Measurements from ENCODE around the gene KRTAP29-1. TPM values are rescaled to one million over a fixed set of nuclear protein-coding genes. Genes with fewer than 3 reads are reported as not detected.

Gene KRTAP29-1
- polyA plus RNA-seq, 4 donors: not detected

DNA sequence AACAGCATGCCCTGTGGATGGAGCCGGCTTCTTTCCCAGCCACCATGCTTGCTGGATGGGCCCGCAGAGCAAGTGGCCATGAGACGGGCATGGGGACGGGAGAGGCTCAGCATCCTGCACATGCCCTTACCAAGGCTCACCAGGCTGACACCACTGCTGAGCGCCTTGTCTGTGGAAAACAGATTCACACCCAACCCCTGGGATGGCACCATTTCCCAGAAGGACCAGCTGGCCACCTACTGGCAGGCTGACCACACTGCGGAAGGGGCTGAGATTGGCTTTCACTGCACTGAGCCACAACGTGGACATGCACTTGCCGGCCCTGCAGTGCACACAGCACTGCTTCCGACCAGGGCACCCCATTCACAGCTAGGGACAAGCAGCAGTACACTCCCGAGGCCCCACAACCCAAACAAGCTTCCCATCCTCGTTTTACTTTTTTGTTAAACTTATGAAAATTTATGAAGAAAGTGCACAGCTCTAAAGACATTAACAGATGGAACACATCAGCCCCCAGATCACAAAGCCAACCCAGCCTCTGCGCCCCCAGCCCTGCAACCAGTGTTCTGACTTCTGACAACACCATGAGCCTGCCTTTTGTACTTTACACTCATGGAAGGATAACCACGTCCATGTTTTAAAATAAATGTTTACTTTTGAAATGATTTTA, 26.8 kb upstream of the KRTAP29-1 start:
- no peak for DNase-seq (ENCODE audit: low read depth in 4 of 4, low spot score in 3 of 4)

DNA sequence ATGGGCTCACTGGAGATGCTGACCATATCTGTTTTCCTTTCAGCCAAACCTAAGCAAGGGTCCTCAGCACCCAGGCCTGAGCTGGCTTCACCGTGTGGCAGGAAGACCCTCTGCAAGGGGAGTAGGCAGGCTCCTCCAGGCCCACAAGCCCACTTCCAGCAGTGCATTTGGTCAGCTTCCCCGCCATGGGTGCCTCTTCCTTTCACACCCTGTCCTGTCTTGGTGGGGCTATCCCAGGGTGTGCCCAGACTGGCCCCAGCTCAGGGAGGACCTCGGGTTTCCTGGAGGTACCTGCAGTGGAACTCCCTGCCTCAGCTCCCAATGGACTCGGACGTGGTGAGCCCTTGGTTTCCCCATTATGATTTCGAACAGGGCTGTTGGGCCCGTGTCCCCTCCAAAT, 25.6 kb upstream of the KRTAP29-1 start:
- DNase-seq (ENCODE audit: low read depth in 4 of 4, low spot score in 3 of 4): no peak

DNA sequence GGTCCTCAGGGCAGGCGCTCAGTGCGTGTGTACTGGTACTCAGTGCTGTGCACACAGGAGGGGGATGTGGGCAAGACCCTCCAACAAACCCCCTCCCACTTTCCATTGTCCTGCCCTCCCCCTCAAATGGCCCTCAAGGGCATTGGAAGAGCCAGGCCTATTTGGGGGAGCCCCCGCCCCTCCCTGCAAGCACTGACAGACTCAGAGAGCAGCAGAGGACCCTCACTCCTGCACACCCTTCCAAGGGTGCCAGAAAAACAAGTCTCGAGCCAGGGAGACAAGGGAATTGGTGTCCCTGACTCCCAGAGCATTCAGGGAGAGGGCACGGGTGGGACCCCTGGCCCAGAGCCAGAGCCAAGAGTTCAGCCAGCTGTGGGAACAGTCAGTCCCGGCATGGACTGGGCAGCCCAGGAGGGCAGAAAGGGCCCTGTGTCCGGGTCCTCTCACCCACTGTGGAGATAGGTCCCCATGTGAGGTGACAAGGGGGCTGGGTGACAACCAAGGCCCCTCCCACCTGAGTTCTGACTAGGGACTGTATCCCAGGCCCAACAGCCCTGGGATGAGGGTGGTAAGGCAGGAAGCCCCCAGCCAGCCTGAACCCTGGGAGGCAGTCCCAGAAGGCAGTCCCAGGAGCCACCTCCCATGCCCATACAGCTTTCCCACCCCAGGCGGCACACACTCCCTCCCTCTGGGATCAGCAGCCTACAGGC, 24.9 kb upstream of the KRTAP29-1 start:
- no peak for DNase-seq (ENCODE audit: low read depth in 4 of 4, low spot score in 3 of 4)

DNA sequence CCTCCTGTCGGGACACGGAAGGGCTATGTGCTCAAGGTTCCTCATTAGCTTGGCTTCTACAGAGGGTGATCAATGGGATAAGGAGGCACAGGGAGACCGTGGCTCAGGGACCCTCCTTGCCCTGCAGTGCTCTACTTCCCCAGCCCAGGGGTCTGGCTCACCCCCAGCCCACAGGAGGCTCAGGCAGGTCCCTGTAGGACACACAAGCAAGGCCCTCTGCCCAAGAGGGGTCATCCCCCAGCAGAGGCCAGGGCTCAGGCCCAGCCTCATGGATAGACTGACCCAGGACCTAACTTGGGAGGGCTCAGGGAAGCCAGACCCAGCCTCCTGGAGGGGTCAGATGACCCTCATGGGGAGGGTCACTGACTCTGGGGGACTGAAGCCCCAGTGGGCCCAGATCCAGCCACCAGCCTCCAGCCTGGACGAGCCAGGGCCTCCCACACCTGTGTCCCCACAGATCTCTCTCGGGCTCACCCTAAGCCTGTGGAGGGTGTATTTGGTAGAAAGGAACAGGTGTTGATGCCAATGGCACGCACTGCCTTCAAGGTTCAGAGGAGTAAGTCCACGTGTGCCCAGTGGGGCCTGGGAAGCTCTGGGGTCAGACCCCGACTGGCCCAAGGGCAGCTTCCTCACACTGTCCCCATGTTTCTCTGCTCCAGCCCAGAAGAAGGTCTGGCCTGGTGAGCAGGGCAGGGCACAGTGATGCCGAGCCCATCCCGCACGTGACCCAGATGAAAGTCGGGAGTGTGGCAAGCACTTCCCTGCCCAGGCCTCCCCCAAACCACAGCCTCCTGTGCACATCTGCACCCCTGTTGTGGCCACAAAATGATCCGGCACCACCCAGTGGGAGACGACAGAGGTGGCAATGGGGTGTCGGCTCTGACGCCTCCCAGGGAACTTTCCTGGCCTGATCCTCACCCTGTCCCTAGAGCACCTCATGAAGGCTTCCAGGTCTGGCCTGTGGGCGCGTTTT, 23.8 kb upstream of the KRTAP29-1 start:
- DNase-seq (ENCODE audit: low read depth in 4 of 4, low spot score in 3 of 4): no peak

DNA sequence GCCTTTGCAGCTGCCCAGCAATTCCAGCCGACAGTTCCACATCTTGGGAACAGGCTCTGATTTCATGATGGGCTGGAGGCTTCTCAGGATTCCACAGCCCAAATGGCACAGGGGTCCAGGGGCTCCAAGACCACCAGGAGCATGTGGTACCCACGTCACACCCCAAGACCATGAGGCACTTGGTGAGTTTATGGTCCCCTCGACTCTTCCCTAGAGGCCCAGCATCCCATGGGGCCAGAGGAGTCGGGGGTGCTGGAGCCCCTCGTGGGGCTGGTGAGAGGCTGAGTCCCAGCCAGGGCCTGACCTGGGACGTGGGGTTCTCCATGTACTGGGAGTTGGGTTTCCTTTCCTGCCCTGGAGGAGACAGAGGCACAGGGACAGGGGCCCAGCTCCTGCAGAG, 23.0 kb upstream of the KRTAP29-1 start:
- no peak for DNase-seq (ENCODE audit: low read depth in 4 of 4, low spot score in 3 of 4)

DNA sequence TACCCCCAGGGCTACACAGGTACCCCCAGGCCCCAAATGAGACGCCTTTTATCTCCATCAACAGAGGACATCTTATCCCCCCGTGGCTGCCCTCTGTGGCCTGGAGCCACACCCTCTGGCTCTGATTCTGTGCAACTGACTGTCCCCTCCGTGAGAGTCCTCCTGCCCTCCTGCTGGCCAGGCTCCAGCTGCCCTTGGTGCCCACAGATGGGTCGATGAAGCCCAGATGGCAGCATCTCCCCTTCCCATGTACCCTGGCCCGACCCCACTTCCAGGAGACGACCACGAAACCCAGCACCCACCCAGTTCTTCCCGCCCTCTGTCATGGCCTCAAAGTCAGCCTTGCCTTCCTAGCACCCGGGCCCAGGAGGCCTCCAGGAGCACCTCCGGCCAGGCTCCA, 22.5 kb upstream of the KRTAP29-1 start:
- no peak for DNase-seq (ENCODE audit: low read depth in 4 of 4, low spot score in 3 of 4)

DNA sequence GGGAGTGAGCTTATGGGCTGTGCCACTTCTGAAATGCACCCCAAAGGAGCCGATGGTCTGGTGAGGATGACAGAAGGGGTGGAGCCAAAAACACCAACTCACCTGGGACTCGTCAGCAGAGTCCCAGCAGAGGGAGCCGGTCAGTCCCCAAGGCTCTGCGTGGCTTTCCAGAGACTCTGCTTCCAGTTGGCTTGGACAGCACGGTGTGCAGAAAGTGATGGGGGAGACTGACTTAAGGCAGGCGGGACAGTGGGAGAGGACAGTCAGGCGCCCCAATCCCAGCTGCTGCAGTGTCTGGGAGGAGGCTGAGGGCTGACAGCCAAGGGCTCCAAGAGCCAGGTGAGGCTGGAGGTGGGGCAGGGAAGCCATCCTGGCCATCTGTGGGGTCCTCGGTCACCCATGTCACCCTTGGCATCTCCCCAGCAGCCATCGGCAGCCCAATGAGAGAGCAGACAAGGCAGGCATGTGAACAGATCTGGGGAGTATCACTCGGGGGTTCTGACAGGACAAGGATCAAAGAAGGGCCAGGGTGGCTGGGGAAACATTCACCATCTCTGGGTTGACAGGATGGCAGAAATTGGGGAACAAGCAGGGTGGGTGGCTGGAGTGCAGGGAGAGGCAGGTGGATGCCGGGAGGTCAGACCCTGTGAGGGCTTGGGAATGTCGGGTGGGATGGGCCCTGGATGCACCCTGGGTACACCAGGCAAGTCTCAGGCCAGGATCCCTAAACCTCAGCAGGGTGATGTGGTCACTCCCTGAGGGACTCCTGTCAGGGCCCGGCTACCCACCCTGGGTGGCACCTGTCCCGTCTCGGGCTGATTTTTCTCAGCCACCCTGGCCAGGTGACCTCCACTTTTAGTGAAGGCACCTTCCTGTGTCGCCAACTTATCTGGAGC, 21.8 kb upstream of the KRTAP29-1 start:
- DNase-seq (ENCODE audit: low read depth in 4 of 4, low spot score in 3 of 4): no peak

DNA sequence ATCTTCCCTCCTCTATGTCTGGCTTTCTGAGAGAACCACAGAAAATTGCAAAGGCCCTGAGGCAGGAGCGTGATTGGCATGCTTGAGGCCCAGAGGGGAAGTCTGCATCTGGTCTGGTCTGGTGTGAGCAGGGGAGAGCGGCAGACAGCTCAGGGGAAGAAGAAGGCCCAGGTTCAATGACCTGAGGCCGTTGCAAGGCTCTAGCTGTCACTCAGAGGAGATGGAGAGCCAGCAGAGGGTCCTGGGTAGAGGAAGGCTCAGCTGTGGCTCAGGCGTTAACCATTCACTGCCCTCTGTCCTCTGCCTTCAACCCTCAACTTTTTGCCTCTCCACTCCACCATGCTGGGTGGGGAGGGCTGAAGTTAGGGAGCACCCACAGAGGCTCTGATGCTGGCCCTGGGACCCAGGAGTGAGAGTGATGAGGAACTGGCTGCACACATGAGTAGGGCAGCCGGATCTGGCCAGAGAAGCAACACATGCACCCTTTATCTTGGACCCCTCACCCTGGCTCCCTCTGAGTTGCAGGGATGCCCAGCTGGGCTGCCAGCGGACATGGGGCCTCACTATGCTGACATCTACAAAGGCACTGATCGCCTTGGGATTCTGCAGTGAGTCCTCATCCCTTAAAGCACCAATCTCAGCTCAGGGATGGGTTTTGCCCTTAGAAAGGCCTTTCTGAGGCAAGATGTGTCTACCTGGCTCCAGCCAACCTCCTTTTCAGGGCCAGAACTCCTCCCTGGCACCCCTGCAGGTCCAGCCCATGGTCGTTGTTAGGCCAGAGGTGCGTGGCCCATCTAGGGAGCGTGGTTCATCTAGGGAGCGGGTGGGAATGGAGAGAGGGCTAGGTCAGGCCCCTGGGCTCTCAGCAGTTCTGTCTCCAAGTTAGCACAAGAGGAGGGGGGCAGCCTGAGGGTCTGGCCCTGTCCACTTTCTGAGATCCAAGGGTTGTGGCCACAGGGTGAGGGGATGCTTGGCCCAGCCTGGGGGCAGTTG, 20.5 kb upstream of the KRTAP29-1 start:
- no peak for DNase-seq (ENCODE audit: low read depth in 4 of 4, low spot score in 3 of 4)

DNA sequence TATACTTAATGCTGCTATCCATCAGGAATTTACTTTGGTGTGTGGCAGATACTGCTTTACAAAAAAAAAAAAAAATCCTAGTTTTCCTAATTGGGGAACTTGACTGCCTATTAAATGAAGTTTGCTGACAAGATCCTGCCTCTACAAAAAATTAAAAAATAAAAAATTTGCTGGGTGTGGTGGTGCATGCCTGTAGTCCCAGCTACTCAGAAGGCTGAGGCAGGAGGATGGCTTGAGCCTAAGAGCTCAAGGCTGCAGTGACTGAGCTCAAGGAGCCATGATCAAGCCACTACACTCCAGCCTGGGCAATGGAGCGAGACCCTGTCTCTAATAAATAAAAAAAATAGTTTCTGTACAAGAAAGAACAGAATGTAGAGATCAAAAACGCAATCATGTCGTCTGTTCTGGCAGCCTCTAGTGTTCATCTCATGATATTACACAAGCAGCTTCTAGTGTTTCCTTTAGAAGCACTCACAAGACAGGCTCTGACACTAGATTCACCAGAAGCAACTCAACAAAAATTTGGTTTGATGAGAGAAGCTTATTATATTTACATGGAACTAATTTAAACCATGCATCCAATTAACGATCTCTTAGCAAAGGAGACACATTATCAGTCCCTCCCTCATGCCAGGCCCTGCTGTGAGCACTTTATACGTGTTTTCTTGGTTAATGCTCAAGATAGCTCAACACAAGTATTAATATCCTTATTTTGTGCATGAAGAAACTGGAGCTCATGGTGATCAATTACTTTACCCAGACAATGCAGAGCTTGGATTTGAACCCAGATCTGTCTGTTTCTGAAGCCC, 19.6 kb upstream of the KRTAP29-1 start:
- no peak for DNase-seq (ENCODE audit: low read depth in 4 of 4, low spot score in 3 of 4)

DNA sequence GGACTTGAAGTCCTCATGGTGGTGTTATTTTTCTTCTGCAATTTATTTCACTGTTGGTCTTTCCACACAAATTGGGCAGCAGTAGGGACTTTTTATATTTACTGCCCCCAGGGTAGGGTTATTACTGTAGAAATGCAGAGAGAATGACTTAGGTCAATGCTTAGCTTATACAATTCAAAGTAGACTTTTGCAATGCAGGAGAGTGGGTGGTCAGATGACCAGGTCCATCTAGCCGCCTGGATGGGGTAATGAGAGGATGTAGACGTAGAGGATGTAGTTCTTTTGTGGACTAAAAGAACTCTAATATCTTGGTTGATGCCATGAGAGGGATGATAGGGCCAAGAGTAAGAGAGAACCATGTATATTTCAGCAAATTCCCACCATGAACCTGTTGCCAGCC, 15.6 kb upstream of the KRTAP29-1 start:
- no peak for DNase-seq (ENCODE audit: low read depth in 4 of 4, low spot score in 3 of 4)

DNA sequence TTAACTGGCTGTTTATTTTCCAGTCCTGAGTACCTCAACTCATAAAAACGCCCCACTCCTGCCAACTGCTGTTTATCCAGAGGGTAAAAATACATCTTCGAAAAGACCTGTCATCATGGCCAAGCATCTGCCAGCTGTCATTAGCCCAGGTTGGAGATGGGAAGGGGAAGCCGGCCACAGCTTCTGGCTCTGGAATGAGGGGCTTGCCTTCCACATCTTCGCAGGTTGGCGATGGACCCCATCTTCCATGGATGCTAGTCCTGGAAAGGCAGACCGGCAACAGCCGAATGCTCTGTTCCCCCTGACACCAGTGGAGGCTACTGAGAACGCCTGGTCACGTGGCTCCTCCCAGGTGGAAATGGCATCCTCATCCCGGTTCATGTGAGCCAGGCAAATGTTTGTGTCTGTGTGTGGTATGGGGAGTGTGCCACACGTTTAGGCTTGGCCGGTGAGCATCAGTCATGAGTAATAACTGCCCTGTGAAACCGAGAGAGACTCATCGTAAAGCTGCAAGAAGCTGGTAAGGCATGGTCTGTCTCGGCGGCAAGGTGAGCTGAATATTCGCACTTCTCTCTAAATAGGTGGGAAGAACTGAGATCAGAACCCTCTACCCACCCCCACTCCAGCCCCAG, 13.3 kb upstream of the KRTAP29-1 start:
- no peak for DNase-seq (ENCODE audit: low read depth in 4 of 4, low spot score in 3 of 4)

DNA sequence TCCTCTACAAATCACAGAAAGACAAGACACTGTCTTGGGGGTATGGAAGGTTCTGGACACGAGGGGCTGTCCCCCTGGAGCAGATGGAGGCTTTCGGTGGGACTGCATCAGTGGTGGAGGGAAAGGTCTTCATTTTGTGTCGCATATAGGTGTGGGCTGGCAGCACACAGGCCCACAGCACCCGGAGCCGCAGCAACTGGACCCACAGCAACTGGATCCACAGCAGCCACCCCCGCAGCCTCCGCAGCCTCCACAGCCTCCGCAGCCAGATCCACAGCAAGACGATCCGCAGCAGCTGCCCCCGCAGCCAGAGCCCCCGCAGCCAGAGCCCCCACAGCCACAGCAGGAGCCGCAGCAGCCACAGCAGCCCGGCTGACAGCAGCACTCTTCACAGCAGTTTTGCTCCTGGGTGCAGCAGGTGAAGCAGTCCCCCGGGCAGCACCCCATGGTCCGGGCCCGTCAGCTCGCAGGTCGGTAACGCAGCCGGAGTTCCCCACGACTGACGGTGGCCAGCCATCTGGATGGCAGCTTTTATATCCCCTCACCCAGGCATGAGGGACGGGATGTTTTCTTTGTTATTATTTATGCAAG, 12.6 kb upstream of the KRTAP29-1 start, which contains the start of gene KRTAP17-1:
KRTAP17-1 (minus strand) TSS at position 507 of the 591 bp plus-strand sequence; CDS start at position 447, 60 bp downstream.
- no peak for DNase-seq (ENCODE audit: low read depth in 4 of 4, low spot score in 3 of 4)

DNA sequence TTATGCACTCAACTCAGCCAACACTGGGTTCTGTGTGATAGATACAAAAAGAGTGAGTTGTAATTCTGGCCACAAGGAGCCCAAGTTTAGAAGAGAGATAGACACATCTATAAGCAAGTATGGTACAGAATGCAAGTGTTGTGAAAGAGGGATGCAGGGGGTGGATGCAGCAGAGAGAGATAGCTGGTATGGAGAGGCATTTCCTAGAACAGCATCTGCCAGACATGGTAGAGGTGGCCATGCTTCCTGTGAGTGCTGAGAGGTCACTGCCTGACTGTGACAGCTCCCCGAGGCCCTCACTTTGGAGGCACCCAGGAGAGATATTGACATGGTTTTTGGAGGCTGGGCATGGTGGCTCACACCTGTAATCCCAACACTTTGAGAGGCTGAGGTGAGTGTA, 8.5 kb upstream of the KRTAP29-1 start:
- DNase-seq (ENCODE audit: low read depth in 4 of 4, low spot score in 3 of 4): no peak

DNA sequence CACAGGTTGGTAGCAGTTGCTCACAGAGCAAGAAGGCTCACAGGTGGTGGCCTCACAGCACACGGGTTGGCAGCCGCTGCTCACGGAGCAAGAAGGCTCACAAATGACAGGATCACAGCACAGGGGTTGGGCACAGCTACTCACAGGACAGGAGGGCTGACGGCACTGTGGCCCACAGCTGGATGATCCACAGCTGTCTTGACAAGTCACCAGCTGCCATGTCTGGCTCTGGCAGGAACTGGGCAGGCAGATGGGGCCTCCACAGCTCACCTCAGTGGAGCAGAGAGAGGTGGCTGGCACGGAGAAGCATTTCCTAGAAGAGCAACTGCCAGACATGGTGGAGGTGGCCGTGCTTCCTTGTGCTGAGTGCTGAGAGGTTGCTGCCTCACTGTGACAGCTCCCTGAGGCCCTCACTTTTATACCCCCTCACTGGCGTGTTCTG, 6.3 kb upstream of the KRTAP29-1 start, which contains the start of gene KRTAP16-1:
KRTAP16-1 (minus strand) TSS at position 392 of the 442 bp plus-strand sequence; CDS start at position 336, 56 bp downstream.
- no peak for DNase-seq (ENCODE audit: low read depth in 4 of 4, low spot score in 3 of 4)

DNA sequence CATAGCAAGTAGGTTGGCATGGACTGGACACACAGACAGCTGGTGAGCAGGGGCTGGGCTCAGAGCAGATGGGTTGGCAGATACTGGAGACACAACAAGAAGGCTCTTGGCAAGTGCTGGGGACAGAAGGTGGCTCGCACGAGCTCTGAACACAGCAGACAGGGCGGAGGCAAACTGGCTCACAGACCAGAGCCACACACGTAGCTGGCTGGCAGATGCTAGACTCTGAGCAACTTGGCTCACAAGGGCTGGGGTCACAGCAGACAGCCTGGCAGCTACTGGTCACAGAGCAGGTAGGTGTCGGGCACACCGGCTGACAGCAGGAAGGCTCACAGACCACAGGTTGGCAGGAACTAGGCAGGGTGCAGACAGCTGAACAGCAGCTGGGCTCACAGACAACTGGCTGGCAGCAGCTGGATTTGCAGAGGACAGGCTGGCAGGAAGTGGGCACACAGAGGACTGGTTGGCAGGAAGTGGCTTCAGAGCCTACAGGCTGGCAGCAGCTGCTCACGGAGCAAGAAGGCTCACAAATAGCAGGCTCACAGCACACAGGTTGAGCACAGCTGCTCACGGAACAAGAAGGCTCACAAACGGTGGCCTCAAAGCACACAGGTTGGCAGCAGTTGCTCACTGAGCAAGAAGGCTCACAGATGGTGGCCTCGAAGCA, 5.7 kb upstream of the KRTAP29-1 start:
- DNase-seq (ENCODE audit: low read depth in 4 of 4, low spot score in 3 of 4): no peak

DNA sequence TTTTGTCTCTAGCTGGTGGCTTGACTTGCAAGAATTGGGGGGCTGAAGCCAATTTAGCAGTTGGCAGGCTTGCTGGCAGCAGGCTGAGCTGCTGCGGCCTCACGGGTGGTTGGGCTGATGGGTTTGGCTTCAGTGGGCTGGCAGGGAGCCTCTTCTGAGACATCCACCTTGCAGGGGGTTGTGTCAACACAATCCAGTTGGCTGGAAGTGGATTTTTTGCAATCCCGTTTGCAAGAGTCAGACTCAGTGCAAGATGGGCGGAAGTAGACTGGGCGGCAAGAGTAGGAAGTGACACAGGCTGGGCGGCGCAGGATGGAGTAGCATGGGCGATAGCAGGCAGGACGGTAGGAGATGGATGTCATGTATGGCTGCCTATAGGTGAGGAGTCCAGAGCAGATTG, 5.0 kb upstream of the KRTAP29-1 start:
- no peak for DNase-seq (ENCODE audit: low read depth in 4 of 4, low spot score in 3 of 4)
